Measurements from ENCODE around the gene ARHGAP12. TPM values are rescaled to one million over a fixed set of nuclear protein-coding genes. Genes with fewer than 3 reads are reported as not detected.
"Not testable (repeated sequence)": the region's sequence is repeated elsewhere in the genome, so short reads cannot be mapped to it uniquely, and the experiment has no call there.

ARHGAP12 gene
- total RNA-seq, 2 donors from 2014 or later: 5.2 to 5.6 TPM

DNA sequence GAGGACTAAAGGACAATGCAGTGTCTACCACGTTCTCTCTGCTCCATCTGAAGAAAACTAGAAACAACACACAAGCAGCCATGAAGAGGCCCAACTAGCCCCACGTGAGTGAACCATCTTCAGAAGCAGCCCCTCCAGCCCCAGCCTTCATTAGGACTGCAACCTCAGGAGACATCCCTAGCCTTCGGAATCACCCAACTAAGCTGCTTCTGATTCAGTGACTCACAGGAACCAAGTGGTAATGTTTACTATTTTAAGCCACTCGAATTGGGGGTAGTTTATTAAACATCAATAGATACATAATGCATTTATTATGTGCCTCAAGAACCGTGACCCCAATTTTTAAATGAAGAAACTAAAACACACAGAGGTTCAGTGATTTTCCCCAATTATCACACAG lies 22.6 kb downstream of the ARHGAP12 start:
- no peak for ATAC-seq (replicated peaks in 1 of 2)
- Mint-ChIP-seq H3K9me3 (no peaks in the 10 kb centered on the region), H3K4me3 (no peak overlapping the region), H3K4me1 (ENCODE audit: low read depth) (peaks cover 18% of the 10 kb centered on the region), H3K27me3 (ENCODE audit: low read depth) (no peaks in the 10 kb centered on the region), H3K27ac (no peak overlapping the region), H3K36me3 (ENCODE audit: insufficient read depth in 2 of 2) (peaks cover 2 to 10% of the 10 kb centered on the region in 2 donors)
- no peak for DNase-seq

GRCh38 chr10:31905586-31905985 lies 23.0 kb downstream of the ARHGAP12 start:
- Mint-ChIP-seq H3K36me3 (ENCODE audit: insufficient read depth in 2 of 2) (peaks cover 2 to 12% of the 10 kb centered on the region in 2 donors), H3K27ac (no peak overlapping the region), H3K4me1 (ENCODE audit: low read depth) (peaks cover 18% of the 10 kb centered on the region)

GRCh38 chr10:31902625-31903024 lies 26.0 kb downstream of the ARHGAP12 start:
- DNase-seq (no peak), ATAC-seq (replicated peaks in 1 of 2) (no peak)
- peaks cover 4 to 12% of the 10 kb centered on the region in 2 donors for H3K36me3 Mint-ChIP-seq (ENCODE audit: insufficient read depth in 2 of 2)
- no peaks in the 10 kb centered on the region for H3K27me3 Mint-ChIP-seq (ENCODE audit: low read depth)
- H3K4me1 Mint-ChIP-seq (ENCODE audit: low read depth): peaks cover 30% of the 10 kb centered on the region
- H3K9me3 Mint-ChIP-seq: no peaks in the 10 kb centered on the region
- H3K4me3 Mint-ChIP-seq: no peak overlapping the region
- no peak overlapping the region for H3K27ac Mint-ChIP-seq

More at GRCh38 chr10:31905586-31905985, 23.0 kb downstream of the ARHGAP12 start:
- DNase-seq (no peak), ATAC-seq (replicated peaks in 1 of 2) (no peak)
- Mint-ChIP-seq H3K4me3 (no peak overlapping the region), H3K27me3 (ENCODE audit: low read depth) (no peaks in the 10 kb centered on the region), H3K9me3 (no peaks in the 10 kb centered on the region)

GRCh38 chr10:31897506-31897905 lies 31.1 kb downstream of the ARHGAP12 start:
- Mint-ChIP-seq H3K4me1 (ENCODE audit: low read depth) (peaks cover 12% of the 10 kb centered on the region), H3K27ac (no peak overlapping the region), H3K4me3 (no peak overlapping the region), H3K36me3 (ENCODE audit: insufficient read depth in 2 of 2) (peaks cover 4 to 5% of the 10 kb centered on the region in 2 donors), H3K27me3 (ENCODE audit: low read depth) (no peaks in the 10 kb centered on the region), H3K9me3 (peaks cover 0 to 1% of the 10 kb centered on the region in 2 donors)
- ATAC-seq (replicated peaks in 1 of 2) (no peak), DNase-seq (no peak)

DNA sequence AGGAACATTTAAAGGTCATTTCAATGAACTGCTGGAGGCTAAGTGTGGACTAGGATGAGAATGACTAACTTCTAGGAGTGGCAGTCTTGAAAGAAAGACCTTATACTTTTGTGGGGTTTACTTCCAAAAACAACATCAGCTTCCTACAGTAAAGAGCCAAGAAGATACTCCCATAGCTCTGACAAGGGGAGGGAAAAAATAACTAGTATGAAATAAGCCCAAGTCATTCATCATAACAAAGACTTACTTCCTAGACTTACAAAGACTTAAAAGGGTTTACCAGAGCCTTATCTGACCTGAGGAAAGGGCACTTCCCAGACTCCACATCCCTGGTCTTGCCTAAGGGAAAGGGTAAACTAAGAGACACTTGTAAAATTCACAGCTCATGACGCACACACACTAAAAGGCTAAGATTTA lies 31.7 kb downstream of the ARHGAP12 start:
- Mint-ChIP-seq H3K27ac (no peak overlapping the region), H3K9me3 (peaks cover 0 to 1% of the 10 kb centered on the region in 2 donors)
- no peak for ATAC-seq (replicated peaks in 1 of 2)

DNA sequence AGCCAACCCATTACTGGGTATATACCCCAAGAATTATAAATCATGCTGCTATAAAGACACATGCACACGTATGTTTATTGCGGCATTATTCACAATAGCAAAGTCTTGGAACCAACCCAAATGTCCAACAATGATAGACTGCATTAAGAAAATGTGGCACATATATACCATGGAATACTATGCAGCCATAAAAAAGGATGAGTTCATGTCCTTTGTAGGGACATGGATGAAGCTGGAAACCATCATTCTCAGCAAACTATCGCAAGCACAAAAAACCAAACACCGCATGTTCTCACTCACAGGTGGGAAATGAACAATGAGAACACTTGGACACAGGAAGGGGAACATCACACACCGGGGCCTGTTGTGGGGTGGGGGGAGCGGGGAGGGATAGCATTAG lies 32.9 kb downstream of the ARHGAP12 start:
- ATAC-seq (replicated peaks in 1 of 2): not testable (repeated sequence)

More for the DNA sequence above, 31.7 kb downstream of the ARHGAP12 start:
- Mint-ChIP-seq H3K36me3 (ENCODE audit: insufficient read depth in 2 of 2) (peaks cover 4 to 5% of the 10 kb centered on the region in 2 donors), H3K27me3 (ENCODE audit: low read depth) (no peaks in the 10 kb centered on the region), H3K4me3 (no peak overlapping the region), H3K4me1 (ENCODE audit: low read depth) (peaks cover 12% of the 10 kb centered on the region)
- DNase-seq: no peak

GRCh38 chr10:31888442-31888841 lies 40.2 kb downstream of the ARHGAP12 start:
- Mint-ChIP-seq H3K27me3 (ENCODE audit: low read depth) (no peaks in the 10 kb centered on the region), H3K4me1 (ENCODE audit: low read depth) (peaks cover 7% of the 10 kb centered on the region), H3K27ac (peak overlapping the region; percentile 77), H3K4me3 (no peak overlapping the region), H3K9me3 (peaks cover 0 to 1% of the 10 kb centered on the region in 2 donors), H3K36me3 (ENCODE audit: insufficient read depth in 2 of 2) (no peaks in the 10 kb centered on the region)
- ATAC-seq (replicated peaks in 1 of 2) (no peak), DNase-seq (no peak)

More for the DNA sequence above, 32.9 kb downstream of the ARHGAP12 start:
- H3K36me3 Mint-ChIP-seq (ENCODE audit: insufficient read depth in 2 of 2); DNase-seq; H3K27me3 Mint-ChIP-seq (ENCODE audit: low read depth); H3K4me3 Mint-ChIP-seq; H3K27ac Mint-ChIP-seq; H3K9me3 Mint-ChIP-seq: not testable (repeated sequence)
- H3K4me1 Mint-ChIP-seq (ENCODE audit: low read depth): peaks cover 12% of the 10 kb centered on the region

DNA sequence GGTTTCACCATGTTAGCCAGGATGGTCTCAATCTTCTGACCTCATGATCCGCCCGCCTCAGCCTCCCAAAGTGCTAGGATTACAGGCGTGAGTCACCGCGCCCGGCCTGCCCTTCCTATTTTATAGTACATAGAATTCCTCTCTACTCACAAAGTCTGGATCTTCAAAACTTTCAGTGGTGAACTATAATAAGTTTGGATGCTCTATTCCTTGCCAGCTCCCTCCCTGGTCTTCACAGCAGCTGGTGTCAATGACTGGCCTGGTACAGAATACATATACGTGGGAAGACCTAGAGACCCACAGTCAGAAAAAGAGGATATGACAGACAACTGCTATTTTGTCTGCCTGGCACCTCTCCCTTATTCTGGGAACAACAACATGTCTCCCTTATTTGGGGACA lies 40.8 kb downstream of the ARHGAP12 start:
- ATAC-seq (replicated peaks in 1 of 2): no peak

DNA sequence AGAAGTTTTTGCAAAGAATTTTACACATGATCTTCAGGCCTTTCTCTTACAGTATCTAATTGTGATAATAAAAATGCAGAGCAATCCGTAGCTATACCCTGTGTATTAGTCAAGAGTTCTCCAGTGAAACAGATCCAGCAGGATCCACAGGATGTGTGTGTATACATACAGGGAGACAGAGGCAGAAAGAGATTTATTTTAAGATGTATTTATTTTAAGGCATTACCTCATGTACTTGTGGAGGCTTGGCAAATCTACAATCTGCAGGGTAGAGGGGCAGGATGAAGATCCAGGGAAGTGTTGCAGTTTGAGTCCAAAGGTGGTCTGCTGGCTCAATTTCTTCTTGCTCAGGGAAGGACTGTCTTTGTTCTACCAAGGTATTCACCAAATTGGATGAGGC lies 41.7 kb downstream of the ARHGAP12 start:
- DNase-seq (no peak), ATAC-seq (replicated peaks in 1 of 2) (no peak)
- Mint-ChIP-seq H3K9me3 (no peaks in the 10 kb centered on the region), H3K36me3 (ENCODE audit: insufficient read depth in 2 of 2) (no peaks in the 10 kb centered on the region), H3K4me1 (ENCODE audit: low read depth) (peaks cover 9% of the 10 kb centered on the region), H3K4me3 (no peak overlapping the region), H3K27ac (no peak overlapping the region), H3K27me3 (ENCODE audit: low read depth) (no peaks in the 10 kb centered on the region)

More for the DNA sequence above, 40.8 kb downstream of the ARHGAP12 start:
- Mint-ChIP-seq H3K4me1 (ENCODE audit: low read depth) (peaks cover 9% of the 10 kb centered on the region), H3K9me3 (no peaks in the 10 kb centered on the region), H3K36me3 (ENCODE audit: insufficient read depth in 2 of 2) (no peaks in the 10 kb centered on the region), H3K27ac (peak overlapping the region; percentile 77), H3K27me3 (ENCODE audit: low read depth) (no peaks in the 10 kb centered on the region), H3K4me3 (no peak overlapping the region)
- no peak for DNase-seq

DNA sequence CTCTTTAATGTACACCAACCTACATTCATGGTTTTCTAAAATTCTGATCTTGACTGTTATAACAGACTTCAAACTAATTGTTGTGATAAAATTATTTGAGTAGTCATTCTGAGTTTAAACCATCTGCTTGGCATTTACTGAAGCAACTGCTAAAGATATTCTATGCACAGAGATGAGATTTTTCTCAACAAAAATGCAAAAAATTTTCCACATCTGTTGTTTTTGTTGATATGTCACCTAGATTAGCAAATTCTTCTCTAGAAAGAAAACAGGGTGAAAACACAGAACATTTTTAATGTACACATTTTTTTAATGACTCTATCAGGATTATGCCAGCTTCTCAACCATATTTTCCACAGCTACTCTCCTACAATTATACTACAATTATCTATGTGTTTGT lies 42.7 kb downstream of the ARHGAP12 start:
- Mint-ChIP-seq H3K27me3 (ENCODE audit: low read depth) (no peaks in the 10 kb centered on the region), H3K4me1 (ENCODE audit: low read depth) (peaks cover 9% of the 10 kb centered on the region), H3K36me3 (ENCODE audit: insufficient read depth in 2 of 2) (no peaks in the 10 kb centered on the region), H3K4me3 (no peak overlapping the region), H3K9me3 (no peaks in the 10 kb centered on the region), H3K27ac (peak overlapping the region; percentile 38)
- no peak for ATAC-seq (replicated peaks in 1 of 2)
- DNase-seq: no peak

DNA sequence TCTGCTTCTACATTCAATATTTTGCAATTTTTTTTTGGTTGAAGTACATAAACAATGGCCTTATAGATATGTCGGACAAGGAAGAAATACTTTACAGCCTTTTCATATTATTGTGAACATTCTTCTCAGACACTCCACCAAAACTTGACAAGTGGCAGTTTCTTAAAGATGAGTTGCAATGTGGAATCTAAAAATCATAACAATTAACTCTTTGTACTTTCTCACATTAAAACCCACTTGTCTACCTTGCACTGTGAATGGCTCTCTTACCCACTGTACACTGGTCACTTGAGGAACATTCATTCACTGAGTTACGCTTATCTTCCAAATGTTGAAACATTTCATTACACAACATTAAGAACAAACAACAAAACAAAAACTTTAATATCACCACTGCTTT lies 44.2 kb downstream of the ARHGAP12 start:
- H3K9me3 Mint-ChIP-seq: no peaks in the 10 kb centered on the region
- H3K4me1 Mint-ChIP-seq (ENCODE audit: low read depth): peaks cover 9% of the 10 kb centered on the region
- DNase-seq (no peak), ATAC-seq (replicated peaks in 1 of 2) (no peak)
- H3K36me3 Mint-ChIP-seq (ENCODE audit: insufficient read depth in 2 of 2): no peaks in the 10 kb centered on the region
- no peak overlapping the region for H3K4me3 Mint-ChIP-seq
- no peaks in the 10 kb centered on the region for H3K27me3 Mint-ChIP-seq (ENCODE audit: low read depth)
- no peak overlapping the region for H3K27ac Mint-ChIP-seq

DNA sequence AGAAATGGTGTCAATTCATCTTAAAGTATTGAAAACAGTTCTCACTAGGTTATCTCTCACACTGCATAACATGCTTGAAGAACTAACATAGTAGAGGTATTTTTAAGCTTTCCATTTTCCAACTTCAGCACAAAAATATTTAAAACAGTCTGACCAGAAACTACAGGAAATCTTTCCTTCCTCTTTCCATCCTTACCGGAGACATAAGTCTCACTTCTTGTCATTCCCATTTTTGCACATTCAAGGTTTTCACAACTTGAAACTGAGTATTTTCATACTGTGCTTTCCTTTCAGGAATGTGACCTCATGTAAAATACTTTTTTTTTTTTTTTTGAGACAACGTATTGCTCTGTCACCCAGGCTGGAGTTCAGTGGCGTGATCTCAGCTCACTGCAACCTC lies 45.2 kb downstream of the ARHGAP12 start:
- H3K36me3 Mint-ChIP-seq (ENCODE audit: insufficient read depth in 2 of 2): no peaks in the 10 kb centered on the region
- DNase-seq: no peak
- H3K4me1 Mint-ChIP-seq (ENCODE audit: low read depth): peaks cover 9% of the 10 kb centered on the region
- H3K9me3 Mint-ChIP-seq: no peaks in the 10 kb centered on the region
- H3K4me3 Mint-ChIP-seq: no peak overlapping the region
- H3K27ac Mint-ChIP-seq: no peak overlapping the region
- ATAC-seq (replicated peaks in 1 of 2): no peak
- no peaks in the 10 kb centered on the region for H3K27me3 Mint-ChIP-seq (ENCODE audit: low read depth)

- Mint-ChIP-seq H3K27me3 (ENCODE audit: low read depth) (no peaks in the 10 kb centered on the region), H3K27ac (no peak overlapping the region), H3K4me3 (no peak overlapping the region), H3K9me3 (no peaks in the 10 kb centered on the region), H3K4me1 (ENCODE audit: low read depth) (peaks cover 26% of the 10 kb centered on the region), H3K36me3 (ENCODE audit: insufficient read depth in 2 of 2) (no peaks in the 10 kb centered on the region)
- DNase-seq (no peak), ATAC-seq (replicated peaks in 1 of 2) (no peak)
Observed at GRCh38 chr10:31878486-31878885, 50.1 kb downstream of the ARHGAP12 start.

DNA sequence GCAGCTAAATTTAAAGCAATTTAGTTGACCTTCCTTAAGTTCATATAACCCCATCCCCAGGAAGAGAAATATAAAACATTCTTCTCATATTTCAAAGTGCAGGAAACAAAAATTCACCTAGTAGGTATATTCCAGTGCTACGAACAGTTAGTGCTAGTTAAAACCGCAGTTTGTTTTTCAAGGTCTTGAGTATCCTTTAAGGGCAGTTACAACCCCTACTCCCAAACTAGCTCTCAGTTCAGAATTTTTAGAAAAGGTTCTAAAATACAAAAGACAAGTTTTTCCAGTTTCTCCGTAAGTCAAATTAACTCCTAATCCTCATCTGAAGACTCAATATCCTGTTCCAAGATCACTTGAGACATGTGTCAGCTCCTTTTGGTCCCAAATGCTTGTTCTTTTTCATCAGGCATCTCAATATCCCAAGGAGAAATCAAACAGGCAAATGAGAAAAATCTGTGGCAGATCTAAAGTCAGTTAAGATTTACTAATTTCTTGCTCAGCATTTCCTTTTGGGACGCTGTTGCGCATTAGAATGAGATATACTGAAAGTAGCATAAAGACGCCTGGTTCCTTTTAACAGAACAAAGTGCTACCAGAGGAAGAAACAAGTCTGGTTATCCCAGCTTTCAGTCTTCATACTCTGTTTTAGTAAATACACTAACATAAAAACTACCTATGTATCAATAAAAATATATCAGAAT lies 51.8 kb downstream of the ARHGAP12 start:
- no peaks in the 10 kb centered on the region for H3K9me3 Mint-ChIP-seq
- ATAC-seq (replicated peaks in 1 of 2) (peak in 1 of 2 donors; percentile 51), DNase-seq (no peak)
- H3K4me3 Mint-ChIP-seq: peak overlapping the region in 1 of 2 donors; percentile 64
- H3K4me1 Mint-ChIP-seq (ENCODE audit: low read depth): peaks cover 23% of the 10 kb centered on the region
- no peaks in the 10 kb centered on the region for H3K27me3 Mint-ChIP-seq (ENCODE audit: low read depth)
- no peak overlapping the region for H3K27ac Mint-ChIP-seq
- no peaks in the 10 kb centered on the region for H3K36me3 Mint-ChIP-seq (ENCODE audit: insufficient read depth in 2 of 2)
